ENCODE measurements around the gene DEFB110.

DEFB110 gene

DNA sequence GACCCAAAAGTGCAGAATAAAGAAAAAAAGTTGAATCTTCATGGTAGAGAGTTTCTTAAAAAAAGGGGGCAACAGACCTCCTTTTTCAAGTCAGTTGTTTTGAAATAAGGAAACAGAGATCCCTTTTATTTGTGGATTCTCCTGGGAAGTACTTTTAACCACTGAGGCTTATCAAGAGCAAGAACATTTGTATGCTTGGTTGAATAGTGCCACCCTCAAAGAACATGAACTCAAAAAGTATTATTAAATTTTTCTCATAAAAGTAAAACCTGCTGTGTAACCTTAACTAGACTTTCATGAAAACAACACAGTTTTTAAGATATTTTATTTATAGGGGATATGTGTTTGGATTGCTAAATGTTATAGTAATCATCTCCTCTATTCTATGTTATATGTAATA, at the start of gene DEFB110:
DEFB110 (minus strand) TSS at position 101 of the 400 bp plus-strand sequence; CDS start at position 42, 59 bp downstream.
- DNase-seq: no peak

DNA sequence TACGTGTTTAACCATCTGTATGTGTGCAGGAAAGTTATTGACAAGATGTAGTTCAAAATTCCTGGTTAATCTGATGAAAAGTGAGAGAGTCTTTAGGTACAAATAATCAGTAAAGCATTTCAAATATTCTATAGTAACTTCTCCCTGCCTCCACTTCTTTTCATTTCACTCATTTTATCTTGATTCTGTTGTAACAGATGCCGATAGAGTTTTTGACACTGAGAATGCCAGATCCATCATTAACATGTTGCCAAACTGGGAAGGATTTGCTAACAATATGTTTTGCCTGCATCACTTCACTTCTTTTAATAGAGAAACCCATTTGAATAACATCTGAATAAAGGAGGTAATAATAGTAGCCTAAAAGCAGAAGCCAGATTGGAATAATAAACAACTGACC, 48.3 kb upstream of the DEFB110 start:
- no peak for DNase-seq

DNA sequence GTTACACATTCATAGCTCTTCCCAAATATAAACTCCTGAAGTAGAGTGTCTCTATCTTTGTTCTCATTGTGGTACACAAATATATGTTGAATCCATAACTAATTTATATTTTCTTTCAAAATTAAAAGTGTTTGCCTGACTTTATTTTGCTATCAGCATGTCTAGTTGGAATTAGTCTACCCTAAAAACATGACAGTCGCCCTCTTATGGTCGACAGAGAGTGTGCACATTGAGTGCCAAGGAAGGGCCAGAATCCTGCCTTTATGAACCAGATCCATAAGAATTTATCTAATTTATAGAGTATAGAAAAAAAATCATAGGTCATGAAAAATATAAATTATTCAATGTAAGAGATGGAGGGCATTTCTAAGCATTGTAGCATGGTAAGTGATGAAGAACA, 40.3 kb upstream of the DEFB110 start:
- DNase-seq: no peak

DNA sequence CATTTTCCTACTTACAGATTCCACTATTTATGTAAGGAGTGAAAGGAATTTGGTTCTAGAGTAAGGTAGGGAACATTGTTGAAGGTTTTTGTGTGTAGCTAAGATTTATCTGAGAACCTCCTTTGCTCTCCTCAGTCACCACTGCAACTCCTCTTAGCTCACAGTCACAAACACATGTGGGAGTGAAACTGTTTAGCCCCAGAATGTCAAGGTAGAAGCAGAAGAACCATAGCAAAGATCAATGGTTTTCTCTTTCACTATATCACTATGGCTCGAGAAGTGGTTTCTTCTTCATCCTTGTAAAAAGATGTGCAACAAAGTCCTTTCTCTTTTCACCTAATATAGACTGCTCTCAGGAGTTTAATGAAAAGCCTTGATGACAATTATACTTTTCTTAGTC, 34.4 kb upstream of the DEFB110 start:
- DNase-seq: no peak

DNA sequence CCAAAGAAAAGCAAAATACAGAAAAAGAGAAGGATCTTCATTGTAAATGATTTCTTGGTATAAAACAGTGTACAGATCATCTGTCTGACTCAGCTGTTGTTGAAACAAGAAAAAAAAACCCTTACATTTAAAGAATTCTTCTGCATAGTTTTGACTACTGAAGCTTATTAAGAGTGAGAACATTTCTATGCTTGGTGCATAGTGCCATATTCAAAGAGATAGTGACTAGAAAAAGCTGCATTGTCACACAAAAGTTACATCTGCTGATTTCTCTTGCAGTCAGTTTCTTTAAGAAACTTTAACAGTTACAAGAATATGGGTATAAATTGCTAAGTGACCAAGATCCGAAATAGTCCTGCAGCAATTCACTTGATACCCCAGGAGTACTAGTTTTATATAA, 28.0 kb upstream of the DEFB110 start, which contains the start of gene DEFB112:
DEFB112 (minus strand) TSS at position 101 of the 400 bp plus-strand sequence; CDS start at position 41, 60 bp downstream.
- DNase-seq: no peak

DNA sequence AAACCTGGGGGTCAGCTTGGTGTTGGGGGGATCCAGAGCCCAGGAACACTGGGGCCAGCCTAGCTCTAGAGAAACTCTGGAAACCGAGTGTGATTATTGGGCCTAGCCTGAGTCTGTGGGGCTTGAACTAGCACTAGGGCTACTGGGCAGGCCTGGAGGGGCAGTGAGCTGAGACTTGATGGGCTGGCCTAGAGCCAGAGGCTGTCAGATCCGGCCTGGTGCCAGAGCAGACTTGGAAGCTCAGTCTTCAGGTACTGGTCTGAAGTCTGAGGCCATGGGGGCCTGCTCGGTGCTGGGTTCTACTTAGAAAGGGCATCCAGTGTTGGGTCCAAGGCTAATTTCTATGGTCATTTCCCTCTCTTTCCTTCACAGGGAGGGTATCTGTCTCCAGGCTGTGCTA, 25.2 kb upstream of the DEFB110 start:
- DNase-seq: no peak

DNA sequence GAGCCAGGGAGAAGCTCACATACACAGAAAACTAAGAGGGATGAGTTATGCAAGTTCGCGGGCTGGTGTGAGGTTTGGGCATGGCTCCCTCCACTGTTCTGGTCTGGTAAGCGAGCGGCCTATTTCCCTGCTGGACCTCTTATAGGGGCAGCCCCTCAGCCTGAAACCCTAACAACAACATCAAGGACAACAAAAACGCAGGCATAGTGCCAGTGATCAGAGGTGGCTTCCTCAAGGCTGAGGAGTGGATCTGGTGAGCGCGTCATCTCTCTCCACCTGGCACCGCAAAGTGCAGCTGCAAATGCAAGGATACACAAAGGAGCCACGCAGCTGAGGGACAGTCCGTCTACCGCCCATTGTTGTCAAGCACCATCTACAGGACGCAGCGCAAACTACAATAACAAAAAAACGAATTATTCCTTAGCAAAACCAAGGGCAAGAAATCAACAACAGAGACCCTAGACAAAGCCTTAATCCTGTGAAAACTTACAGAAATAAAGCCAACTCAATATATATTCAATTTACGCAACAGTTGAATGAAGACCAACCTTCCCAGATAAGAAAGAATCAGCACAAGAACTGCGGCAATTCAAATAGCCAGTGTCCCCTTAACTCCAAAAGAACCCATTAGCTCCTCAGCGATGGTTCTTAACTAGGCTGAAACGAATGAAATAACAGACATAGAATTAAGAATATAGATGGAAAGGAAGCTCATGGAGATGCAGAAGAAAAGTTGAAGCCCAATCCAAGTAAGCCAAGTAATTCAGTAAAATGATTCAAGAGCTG, 9.2 kb upstream of the DEFB110 start:
- no peak for DNase-seq

DNA sequence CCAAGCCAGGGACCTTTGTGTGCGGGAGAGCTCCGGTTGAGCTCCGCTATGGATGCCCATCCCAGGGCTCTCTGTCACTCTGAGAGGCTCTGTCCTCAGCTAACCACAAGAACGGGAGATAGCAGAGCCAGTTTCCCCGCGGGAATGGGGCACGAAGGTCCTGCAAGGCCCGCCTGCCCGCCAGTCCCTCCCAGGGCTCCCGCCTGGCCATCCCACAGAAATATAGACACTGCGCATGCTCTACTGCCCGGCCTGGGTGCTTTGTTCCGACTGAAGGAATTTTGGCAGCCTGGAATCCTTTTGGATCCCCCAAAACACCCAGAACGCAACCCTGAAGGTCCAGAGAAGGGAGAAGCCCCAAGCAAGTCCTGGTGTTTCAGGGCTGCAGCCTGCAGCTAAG, 8.6 kb upstream of the DEFB110 start:
- no peak for DNase-seq

DNA sequence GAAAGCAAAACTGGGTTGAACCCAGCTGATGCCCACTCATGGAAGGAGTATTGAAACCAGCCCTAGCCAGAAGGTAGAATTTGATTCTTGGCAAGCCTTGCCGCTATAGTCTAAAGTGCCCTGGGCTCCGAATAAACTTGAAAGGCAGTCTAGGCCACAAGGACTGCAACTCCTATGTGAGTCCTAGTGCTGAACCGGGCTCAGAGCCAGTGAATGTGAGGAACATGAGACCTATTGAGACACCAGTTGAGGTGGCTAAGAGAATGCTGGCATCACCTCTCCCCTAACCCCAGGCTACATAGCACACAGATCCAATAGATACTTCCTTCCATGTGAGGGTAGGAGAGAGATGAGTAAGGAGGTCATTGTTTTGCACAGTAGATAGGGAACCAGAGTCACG, 3.5 kb upstream of the DEFB110 start:
- no peak for DNase-seq

DNA sequence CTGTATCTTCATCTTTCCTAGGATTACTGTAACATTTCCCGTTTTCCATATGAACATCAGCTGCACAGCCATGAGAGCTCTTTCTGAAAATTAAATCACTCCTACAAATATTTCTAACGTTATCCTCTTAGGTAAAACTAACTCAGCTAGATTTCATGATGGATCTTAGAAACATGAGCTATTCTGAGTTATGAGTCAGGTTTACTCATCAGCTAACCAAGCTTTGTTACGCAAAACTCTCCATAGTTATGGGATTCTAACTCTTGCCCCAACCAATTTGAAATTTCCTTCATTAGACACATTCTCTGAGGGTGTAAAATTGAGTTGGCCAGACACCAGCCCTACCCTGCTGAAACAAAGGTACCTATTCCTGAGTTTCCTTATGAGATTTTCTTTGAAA, 14.0 kb downstream of the DEFB110 start:
- no peak for DNase-seq

DNA sequence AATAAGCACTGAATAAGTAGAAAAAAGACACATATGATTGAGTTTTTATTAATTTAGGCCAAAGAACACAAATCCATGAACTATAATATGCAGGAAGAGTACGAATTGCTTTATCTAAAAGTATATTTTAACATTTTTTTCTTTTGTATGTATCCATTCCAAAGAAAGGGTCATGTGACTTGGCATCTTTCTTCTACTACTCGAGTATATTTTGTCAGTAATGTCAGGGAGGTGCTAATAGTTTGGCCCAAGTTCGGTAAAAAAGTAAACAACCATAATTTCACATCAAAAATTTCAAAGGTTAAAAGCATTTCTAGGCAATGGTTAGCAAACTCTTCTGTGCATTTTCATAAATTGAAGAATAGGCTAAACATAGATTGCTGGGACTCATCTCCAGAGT, 18.7 kb downstream of the DEFB110 start:
- no peak for DNase-seq

DNA sequence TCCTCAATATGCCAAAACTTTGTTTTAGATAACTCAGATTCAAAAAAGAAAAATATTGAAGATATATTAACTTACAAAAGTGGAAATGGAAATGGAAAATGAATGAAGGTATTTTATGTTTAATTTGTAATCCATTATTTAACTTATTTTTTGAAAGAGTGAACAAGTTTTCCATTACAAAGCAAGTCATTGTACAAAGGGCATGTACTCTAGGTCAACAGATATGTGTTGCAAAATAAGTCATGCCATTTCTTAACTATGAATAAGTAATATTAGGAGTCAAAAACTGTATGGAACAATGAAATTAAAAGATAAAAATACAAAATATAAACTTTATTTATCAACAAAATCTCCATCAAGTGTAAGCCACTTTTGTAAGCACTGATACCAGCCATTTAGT, 26.5 kb downstream of the DEFB110 start:
- no peak for DNase-seq

DNA sequence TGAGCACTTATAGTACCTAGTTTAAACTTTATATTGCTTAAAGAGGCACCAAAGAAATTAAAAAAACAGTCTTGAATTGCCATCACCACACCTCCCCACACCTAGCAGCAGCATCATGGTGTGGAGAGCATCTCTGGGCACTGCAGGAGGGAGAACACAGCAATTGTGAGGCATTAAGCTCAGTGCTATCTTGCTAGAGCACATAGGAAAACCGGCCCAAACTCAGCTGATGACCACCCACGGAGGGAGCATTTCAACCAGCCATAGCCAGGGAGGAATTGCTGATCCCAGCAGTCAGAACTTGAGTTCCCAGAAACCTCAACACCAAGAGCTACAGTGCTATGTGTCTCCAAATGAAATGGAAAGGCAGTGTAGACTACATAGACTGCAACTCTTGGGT, 32.9 kb downstream of the DEFB110 start:
- DNase-seq: no peak

DNA sequence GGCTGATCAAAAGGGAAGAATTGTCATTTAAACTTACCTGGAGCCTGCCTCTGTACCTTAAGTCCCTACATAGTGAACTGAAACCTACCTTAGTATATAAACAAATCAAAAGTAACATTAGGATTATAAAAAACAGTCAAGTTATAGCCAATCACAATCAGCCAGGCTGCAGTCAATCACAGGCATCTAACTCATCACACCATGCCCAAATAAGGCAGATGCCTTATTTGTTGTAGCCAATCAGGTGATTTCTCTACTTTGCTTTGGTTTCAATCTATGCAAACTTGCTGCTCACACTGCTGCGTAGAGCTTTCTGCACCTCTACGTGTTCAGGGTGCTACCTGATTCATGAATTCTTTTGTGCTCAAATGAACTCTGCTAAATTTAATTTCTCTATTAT, 34.0 kb downstream of the DEFB110 start:
- DNase-seq: no peak

DNA sequence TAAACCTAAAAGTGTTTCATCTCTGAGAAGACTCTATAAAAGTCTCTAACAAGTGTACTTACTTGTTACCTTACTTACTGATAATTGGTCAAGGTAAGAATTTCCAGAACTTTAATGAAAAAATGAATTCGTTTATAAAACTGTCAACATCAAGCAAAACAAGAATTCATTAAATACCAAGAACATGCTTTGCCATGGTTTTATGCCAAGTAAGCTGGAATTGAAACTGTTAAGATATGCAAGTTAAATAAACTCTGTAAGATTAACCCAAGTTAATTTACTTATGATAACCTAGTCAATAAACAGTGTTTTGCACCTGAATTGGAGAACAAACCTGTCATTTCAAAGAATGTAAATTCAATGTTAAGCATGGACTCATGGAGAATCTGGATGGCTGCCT, 35.2 kb downstream of the DEFB110 start:
- DNase-seq: no peak

DNA sequence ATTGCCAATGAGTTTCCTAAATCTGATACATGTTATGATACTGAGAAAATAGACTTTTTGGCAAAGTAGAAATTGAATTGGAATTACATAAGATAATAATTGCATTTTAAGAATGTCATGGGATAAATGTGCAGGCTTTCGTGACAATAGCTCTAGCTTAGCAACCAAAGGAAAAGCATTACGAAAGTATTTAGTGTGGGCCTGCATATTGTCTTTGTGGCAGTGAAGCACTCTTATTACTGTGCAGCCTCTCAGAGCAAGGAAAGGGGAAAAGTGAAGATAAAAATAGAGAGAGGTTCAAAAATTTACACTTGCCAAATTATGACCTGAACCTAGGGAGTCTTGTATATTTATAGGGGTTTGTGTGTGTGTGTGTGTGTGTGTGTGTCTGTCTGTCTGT, 39.7 kb downstream of the DEFB110 start:
- no peak for DNase-seq

DNA sequence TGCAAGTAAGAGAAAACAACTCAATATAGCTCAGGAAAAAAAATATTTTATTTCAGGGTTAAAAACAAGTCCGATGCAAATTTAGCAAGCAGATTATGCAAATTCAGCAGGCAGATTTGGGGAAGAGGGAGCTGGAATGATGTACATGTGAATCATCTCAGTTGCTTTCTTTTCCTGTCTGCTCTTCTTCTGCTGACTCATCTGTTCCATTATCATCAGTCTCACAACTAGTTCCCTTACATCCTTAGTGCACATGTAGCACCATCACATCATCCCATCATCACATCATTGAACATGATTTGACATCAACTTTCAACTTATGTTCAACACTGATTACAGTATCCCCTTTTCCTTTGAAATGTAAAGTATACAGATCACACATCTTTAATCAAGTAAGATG, 40.9 kb downstream of the DEFB110 start:
- no peak for DNase-seq

DNA sequence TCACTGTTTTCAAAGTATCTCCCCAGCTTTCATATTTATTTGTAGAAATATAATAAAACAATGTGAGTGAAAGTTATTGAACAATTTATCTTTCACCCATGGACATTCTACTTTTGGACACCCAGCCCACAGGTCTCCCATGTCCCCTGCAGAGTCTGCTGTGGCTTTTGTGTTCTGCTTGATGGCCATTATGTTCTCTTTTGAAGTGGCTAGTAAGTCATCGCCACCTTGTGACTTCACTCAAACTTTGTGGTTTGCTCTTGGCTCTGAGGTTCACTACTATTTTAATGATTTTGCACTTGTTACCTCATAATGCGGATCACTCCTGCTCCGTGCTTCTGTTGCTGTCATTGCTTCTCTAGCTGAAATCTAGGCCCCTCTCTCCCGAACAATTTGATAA, 42.2 kb downstream of the DEFB110 start:
- DNase-seq: no peak

DNA sequence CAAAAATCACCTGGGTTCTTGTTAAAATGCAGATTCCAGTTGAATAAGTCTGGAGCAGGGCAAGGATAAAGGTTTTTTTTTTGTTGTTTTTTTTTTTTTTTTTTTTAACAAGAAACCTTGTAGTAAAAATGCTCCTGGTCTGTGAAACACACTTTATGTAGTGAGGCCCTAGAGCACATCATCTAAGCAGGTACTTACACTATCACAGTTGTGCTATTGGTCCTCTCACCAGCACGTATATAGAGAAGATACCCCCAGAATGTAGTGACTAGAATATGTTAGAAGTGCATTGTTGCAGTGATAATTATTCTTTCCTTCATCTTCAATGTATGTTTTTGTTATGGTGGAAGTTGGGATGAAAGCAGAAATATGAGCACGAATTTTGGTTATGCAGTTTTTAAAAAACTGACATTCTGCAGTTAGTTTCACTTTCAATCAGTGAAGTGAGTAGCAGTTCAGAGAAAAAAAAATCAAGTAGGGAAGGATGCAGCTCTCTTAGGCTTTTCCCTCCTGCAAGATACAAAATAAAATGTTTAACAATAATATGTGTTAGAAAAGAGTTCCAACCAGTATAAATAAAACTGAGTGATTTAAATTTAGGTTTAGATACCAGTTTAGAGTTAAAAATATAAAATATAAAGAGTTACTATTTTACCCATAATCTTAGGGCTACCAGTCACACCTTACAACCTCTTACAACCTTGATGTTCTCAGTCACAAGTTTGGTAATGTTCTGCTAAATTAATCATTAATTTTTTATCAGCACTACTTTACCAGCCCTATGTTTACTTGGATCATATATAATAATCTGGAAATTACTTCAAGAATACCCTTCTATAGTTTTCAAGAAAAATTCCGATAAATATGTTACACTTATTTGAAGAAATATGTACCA, 43.2 kb downstream of the DEFB110 start:
- no peak for DNase-seq

DNA sequence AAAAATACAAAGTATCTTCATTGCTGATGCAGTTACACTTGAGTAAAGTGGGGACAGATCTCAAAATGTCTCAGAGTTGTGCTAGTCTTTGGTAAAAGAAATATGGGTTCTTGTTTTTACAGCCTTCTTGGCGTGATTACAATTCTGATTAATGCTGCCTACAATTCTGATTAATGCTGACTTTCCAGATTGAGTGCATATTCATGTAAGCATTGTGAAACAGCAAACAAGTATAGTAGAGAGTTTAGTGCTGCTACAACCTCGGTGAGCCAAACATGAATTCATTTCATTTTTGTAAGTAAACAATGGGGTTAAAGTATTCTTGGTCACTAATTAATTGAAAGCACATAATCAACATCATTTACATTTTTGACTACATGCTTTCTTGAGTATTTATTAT, 52.2 kb downstream of the DEFB110 start, which contains the start of gene DEFB113:
DEFB113 (minus strand) TSS at position 21 of the 400 bp plus-strand sequence; CDS start at position 21, 0 bp downstream.
- DNase-seq: no peak
